ENCODE measurements around the gene SLC2A4RG.
"Not testable (repeated sequence)": the region's sequence is repeated elsewhere in the genome, so short reads cannot be mapped to it uniquely, and the experiment has no call there.

The SLC2A4RG gene

DNA sequence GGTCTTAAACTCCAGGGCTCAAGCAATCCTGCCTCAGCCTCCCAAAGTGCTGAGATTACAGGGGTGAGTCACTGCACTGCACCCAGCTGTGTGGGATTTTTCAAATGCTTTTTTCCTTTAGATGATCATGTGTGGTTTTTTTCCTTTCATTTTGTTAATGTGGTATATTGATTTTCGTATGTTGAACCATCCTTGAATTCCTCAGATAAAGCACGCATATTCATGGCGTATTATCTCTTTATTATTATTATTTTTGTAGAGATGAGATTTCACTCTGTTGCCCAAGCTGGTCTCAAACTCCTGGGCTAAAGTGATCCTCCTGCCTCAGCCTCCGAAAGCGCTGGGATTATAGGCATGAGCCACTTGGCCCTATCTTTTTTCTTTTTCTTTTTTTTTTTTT, 24.7 kb upstream of the SLC2A4RG start:
- DNase-seq (ENCODE audit: low spot score), result no peak

DNA sequence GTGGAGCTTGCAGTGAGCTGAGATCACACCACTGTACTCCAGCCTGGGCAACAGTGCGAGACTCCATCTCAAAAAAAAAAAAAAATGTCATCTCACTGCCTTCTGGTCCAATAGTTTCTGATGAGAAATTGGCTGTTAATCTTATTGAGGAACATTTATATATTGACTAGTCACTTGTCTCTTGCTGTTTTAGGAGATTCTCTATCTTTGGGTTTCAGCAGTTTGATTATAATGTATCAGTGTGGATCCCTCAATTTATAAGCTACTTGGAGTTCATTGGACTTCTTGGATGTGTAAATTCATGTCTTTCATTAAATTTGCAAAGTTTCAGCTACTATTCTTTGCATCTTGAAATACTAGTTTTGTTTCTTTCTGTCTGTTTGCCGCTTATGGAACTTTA, 20.6 kb upstream of the SLC2A4RG start:
- no peak for DNase-seq (ENCODE audit: low spot score)

DNA sequence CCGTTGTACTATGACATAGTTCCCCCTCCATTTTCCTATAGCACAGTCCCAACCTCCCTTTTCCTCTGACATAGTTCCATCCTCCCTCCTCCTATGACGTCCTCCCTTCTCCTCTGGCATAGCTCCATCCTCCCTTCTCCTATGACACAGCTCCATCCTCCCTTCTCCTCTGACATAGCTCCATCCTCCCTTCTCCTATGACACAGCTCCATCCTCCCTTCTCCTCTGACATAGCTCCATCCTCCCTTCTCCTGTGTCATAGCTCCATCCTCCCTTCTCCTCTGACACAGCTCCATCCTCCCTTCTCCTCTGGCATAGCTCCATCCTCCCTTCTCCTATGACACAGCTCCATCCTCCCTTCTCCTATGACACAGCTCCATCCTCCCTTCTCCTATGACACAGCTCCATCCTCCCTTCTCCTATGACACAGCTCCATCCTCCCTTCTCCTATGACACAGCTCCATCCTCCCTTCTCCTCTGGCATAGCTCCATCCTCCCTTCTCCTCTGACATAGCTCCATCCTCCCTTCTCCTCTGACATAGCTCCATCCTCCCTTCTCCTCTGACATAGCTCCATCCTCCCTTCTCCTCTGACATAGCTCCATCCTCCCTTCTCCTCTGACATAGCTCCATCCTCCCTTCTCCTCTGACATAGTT, 16.5 kb upstream of the SLC2A4RG start:
- DNase-seq (ENCODE audit: low spot score), result not testable (repeated sequence)

DNA sequence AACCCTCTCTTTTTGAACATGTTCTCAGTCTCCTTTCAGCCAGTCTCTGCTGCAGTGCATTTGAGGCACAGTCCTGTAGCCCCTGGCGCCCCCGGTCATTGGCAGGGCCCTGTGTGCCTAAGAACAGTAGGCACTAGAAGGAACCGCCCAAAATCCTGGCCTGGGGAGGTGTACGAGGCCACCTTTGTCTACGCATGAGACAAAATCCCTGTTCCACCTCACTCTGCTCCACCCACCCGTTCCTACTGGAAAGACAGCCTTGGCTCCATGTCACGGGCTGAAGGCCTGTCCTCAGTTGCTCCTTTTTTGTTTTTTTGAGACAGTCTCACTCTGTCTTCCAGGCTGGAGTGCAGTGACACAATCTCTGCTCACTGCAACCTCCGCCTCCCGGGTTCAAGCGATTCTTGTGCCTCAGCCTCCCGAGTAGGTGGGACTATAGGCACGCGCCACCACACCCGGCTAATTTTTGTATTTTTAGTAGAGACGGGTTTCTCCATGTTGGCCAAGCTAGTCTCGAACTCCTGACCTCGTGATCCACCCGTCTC, 9.3 kb upstream of the SLC2A4RG start:
- not testable (repeated sequence) for DNase-seq (ENCODE audit: low spot score)

DNA sequence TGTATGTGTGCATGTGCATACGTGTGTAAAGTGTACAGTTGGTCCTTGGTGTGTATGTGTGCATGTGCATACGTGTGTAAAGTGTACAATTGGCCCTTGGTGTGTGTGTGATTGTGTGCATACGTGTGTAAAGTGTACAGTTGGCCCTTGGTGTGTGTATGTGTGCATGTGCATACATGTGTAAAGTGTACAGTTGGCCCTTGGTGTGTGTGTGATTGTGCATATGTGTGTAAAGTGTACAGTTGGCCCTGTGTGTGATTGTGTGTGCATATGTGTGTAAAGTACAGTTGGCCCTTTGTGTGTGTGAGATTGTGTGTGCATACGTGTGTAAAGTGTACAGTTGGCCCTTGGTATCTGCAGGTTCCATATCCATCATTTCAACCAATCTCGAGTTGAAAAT, 8.2 kb upstream of the SLC2A4RG start:
- DNase-seq (ENCODE audit: low spot score), result no peak

DNA sequence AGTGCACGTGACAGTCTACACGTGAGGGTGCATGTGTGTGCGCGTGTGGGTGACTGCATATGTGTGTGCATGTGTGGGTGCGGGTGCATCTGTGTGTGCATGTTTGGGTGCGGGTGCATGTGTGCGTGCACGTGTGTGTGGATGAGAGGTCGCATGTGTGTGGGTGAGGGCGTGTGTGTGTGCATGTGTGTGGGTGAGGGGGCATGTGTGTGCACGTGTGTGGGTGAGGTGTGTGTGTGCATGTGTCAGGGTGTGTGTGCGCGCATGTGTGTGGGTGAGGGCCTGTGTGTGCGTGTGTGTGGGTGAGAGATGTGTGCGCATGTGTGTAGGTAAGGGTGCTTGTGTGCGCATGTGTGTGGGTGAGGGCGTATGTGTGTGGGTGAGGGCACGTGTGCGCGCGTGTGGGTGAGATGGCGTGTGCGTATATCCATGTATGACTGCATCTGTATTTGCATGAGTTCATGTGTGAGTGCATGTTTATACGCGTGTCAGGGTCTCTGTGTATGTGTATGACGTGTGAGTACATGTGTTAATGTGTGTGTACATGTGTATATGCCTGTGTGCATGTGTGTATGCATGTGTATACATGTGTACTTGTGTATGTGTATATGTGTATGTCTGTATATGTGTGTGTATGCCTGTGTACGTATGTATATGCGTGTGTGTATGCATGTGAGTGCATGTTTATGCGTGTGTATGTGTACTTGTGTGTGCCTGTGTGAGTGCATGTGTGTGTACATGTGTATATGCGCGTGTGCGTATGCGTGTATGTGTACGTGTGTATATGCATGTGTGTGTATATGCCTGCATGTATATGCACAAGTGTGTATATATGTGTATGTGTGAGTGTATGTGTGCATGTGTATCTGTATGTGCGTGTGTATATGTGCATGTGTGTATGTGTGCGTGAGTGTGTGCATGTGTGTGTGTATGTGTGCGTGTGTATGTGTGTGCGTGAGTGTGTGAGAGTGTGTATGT, 7.2 kb upstream of the SLC2A4RG start:
- DNase-seq (ENCODE audit: low spot score), result no peak

DNA sequence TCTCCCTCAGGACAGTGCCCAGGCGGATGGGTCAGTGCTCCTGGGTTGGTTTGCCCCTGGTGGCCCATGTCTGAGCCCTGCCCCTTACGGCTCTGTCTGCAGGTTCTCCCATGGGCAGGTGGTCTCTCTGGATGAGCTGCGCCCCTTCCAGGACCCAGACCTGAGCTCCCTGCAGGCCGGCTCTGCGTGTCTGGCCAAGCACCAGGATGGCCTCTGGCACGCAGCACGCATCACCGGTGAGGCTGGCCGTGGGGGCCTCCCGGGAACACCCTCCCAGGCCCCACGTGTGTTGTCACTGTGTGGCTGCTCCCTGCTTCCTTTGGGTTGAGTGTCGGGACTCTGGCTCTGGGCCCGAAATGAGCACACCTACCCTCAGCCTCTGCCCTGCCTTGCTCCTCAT, 6.5 kb upstream of the SLC2A4RG start:
- no peak for DNase-seq (ENCODE audit: low spot score)

DNA sequence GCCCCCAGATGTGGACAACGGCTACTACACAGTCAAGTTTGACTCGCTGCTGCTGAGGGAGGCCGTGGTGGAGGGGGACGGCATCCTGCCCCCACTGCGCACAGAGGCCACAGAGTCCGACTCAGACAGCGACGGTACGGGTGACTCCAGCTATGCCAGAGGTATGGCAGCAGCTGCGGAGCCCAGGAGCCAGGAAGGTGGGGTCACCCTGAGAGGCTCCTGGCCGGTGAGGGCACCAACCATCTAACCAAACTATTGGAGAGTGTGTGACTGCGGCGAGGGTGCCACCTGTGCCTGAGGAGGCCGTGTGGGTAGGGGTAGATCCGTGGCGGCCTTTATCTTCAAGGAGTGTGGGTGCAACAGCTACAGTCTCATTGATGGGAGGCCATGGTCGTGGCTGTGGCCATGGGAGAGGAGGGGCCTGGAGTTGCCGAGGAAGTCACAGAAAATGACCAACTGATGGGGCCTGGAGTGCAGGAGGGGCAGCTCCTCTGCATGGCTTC, 5.9 kb upstream of the SLC2A4RG start:
- no peak for DNase-seq (ENCODE audit: low spot score)

DNA sequence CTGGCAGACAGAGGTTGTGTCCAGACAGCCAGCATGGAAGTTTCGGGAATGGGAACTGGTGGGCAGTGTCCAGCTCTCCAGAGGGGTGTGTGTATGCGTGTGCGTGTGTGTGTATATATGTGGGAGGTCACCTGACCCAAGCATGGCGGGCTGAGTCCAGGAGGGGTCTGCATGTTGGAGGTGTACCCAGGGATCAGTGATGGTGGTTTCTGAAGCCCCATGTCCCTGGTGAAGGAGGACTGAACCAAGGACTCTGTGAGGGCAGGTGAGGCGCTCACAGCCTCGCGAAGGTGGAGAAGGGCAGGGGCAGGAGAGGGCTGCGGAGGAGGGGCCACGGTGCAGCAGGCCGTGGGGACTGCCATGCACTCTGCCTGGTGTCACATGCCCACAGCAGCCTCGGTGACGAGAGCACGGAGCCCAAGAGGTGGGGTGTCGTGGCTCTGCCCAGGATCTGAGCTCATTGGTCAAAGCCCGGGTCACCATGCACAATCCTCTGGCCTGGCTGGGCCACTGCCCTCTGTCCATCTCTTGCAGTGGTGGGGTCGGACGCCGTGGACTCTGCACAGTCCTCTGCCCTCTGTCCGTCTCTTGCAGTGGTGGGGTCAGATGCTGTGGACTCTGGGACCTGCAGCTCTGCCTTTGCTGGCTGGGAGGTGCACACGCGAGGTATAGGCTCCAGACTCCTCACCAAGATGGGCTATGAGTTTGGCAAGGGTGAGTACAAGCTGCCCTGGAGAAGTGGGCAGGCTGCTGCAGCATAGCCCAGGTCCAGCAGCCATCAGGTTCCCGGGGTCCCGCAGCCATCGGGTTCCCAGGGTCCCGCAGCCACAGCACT, 5.2 kb upstream of the SLC2A4RG start:
- DNase-seq (ENCODE audit: low spot score), result no peak

DNA sequence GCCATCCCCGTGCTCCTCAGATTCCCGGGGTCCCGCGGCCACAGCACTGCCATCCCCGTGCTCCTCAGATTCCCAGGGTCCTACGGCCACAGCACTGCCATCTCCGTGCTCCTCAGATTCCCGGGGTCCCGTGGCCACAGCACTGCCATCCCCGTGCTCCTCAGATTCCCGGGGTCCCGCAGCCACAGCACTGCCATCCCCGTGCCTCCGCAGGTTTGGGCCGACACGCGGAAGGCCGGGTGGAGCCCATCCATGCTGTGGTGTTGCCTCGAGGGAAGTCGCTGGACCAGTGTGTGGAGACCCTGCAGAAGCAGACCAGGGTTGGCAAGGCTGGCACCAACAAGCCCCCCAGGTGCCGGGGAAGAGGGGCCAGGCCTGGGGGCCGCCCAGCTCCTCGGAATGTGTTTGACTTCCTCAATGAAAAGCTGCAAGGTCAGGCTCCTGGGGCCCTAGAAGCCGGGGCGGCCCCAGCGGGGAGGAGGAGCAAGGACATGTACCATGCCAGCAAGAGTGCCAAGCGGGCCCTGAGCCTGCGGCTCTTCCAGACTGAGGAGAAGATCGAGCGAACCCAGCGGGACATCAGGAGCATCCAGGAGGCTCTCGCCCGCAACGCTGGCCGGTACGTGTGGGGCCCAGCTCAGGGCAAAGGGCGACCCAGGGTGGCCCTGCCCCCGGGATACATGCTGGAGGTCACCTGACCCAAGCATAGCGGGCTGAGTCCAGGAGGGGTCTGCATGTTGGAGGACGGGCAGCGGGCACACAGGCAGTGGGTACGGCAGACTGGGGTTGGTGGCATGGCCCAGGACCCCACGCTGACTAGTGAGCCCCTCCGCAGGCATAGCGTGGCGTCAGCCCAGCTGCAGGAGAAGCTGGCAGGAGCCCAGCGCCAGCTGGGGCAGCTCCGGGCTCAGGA, 4.4 kb upstream of the SLC2A4RG start:
- no peak for DNase-seq (ENCODE audit: low spot score)

DNA sequence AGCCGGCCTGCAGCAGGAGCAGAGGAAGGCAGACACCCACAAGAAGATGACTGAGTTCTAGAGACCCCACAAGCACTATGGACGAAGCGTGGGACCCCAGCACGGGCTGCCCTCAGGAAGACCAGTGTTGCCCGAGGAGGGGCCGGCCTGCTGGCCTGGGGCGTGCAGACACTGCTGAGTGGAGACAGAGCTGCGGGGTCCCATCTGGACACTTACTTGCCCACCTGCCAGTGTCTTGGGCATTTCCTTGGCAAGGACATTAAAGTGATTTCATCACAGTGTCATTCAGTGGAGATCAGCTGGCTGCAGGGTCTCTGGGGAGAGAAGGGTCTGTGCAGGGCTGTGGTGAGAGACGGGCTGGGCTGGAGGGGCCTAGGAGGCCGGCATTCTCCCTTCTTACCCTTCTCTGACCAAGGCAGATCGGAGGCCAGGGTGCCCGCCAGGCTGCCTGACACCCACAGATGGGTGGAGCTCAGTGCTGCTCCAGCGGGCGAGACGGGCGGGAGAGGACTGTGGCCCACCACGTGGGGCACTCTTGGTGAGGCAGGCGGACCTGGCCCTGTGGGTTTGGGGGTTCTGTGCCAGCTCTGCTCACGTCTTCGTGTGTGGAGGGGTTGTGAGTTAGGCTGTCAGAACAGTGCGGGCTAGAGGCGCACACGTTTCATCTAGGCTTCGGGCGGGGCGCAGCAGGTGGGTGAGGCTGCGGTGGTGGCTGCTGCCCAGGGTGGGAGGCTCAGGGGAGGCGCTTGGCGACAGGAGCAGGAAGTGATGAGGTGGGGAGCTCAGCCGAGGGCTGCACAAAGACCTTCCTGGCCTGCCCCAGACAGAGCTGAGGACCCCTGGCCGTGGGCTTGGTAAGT, 3.5 kb upstream of the SLC2A4RG start, which contains the start of gene LIME1:
LIME1 (plus strand) TSS at position 806 of the 860 bp plus-strand sequence. CDS start 886 bp downstream, outside the sequence.
- no peak for DNase-seq (ENCODE audit: low spot score)

DNA sequence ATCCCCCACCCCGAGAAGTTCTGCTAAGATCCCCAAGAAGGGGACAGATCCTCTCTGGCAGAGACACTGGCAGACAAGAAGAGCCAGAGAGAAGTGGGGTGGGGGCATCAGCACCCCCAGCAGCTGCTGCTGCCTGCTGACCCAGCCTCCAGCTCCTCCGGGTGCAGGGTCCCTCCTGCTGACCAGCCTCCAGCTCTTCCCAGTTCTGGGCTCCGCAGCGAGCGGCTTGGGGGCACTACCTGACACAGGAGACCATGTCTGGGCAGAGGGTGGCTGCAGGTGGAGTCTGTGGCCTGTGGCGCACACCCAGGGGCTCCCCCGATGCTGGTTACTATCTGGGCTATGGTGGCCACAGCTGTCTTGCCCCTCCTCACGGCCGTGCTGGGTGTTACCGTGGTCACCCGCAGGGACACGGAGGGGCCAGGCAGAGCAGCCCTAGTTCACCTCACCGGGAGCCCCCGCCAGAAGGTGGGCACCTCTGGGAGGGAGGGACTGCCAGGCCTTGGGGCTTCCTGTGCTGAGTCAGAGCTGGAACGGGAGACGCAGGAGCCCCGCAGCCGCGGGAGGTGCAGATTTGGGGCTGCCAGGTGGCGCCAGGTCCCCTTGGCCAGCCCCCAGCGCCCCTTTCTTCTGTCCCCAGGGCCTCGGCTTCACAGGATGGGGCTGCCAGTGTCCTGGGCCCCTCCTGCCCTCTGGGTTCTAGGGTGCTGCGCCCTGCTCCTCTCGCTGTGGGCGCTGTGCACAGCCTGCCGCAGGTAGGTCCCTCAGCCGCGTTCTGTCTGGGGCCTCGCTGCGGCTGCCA, 2.5 kb upstream of the SLC2A4RG start:
- no peak for DNase-seq (ENCODE audit: low spot score)

DNA sequence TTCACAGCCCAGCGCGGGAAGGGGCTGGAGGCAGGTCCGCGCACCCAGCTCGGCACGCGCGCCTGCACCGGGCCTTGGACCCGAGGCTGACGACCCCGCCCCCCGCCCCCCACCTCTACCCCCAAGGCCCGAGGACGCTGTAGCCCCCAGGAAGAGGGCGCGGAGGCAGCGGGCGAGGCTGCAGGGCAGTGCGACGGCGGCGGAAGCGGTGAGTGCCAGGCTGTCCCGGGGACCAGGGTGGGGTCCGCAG, 2.0 kb upstream of the SLC2A4RG start:
- DNase-seq (ENCODE audit: low spot score), result no peak

DNA sequence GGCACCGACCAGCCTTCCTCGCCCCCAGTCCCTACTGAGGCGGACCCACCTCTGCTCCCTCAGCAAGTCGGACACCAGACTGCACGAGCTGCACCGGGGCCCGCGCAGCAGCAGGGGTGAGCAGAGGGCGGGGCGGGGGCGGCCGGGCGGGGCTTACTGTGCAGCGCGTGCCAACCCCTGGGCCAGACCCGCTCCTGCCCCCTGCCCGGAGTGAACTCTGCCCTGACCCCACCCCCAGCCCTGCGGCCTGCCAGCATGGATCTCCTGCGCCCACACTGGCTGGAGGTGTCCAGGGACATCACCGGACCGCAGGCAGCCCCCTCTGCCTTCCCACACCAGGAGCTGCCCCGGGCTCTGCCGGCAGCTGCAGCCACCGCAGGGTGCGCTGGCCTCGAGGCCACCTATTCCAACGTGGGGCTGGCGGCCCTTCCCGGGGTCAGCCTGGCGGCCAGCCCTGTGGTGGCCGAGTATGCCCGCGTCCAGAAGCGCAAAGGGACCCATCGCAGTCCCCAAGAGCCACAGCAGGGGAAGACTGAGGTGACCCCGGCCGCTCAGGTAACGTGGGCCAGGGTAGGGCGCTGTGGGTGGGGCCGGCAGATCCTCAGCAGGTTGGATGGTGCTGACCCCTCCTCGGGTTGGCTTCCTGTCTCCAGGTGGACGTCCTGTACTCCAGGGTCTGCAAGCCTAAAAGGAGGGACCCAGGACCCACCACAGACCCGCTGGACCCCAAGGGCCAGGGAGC, 1.5 kb upstream of the SLC2A4RG start:
- DNase-seq (ENCODE audit: low spot score), result no peak

DNA sequence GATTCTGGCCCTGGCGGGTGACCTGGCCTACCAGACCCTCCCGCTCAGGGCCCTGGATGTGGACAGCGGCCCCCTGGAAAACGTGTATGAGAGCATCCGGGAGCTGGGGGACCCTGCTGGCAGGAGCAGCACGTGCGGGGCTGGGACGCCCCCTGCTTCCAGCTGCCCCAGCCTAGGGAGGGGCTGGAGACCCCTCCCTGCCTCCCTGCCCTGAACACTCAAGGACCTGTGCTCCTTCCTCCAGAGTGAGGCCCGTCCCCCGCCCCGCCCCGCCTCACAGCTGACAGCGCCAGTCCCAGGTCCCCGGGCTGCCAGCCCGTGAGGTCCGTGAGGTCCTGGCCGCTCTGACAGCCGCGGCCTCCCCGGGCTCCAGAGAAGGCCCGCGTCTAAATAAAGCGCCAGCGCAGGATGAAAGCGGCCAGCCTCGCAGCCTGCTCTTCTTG, 868 bp upstream of the SLC2A4RG start:
- DNase-seq (ENCODE audit: low spot score), result no peak

DNA sequence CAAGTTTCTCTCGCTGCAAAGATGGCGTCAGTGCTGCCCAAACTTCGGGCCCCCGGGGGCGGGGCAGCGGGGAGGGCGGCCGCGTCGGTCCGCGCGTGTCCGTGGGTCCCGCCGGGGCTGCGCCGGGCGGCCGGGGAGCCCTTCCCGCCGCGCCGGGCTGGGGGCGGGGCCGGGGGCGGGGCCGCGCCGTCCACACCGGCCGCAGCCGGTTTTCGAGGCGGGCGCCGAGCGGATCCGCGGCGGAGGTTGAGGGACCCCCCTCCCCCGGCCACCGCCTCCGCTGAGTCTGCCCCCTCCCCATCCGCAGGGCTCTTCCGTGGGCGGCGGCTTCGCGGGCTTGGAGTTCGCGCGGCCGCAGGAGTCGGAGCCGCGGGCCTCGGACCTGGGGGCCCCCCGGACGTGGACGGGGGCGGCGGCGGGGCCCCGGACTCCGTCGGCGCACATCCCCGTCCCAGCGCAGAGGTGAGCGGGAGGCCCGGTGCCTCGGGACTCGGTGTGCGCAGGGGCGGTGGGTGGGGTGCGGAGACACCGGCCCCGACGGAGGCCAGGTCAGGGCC, 572 bp downstream of the SLC2A4RG start:
- DNase-seq (ENCODE audit: low spot score), result peak; percentile 63

DNA sequence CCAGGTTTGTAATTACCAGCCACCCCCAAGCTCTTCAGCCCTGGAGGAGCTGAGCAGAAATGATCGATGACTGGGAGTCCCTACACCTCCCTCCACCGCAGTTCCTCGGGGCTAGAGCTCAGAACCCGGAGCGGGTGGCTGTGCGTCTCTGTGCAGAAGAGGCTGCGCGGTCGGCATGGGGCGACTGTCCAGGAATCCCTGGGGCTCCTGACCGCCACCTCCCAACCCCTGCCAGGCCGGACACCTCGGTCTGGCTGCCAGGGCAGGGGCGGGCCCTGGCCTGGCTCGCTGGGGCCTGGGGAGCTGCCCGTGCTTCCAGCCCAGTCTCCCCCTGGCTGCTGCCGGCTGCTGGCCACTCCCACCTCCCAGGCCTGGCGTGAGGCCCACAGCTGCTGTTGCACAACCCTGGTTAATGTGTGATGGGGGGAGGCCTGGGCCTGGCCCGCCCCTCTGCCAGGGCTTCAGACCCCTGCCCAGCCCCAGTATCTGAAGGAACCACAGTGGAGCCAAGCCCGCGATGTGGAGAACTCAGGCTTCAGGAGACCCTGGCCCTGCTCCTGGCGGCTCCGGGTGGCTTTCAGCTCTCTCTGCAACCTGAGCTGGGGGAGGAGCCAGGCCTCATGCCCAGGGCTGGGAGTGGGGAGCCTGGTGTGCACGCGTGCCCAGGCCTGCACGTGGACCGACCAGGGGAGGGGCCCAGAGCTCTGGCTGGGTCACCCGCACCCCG, 1.2 kb downstream of the SLC2A4RG start:
- peak; percentile 88 for DNase-seq (ENCODE audit: low spot score)

DNA sequence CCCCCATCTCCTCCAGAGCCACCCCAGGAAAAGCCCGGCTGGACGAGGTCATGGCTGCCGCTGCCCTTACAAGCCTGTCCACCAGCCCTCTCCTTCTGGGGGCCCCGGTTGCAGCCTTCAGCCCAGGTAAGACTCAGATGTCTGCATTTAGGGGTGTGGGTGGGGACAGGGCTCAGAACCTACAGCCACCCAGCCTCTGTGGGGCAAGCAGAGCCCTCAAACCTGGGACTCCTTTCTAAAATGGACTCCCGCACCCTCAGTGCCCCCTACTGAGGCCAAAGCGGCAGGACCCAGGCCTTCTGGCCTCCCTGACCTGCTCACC, 1.7 kb downstream of the SLC2A4RG start:
- DNase-seq (ENCODE audit: low spot score), result no peak
